Nephron (organoid): ENCODE measurements around the gene PIP5K1A.
"Not testable (repeated sequence)": the region's sequence is repeated elsewhere in the genome, so short reads cannot be mapped to it uniquely, and the experiment has no call there.

Experiments used
- H3K27ac Mint-ChIP-seq, 3 experiments: 2 replicates each; pipeline ENCODE4 v1.8.0; 2020; ENCODE audit warnings: mixed read lengths in 3 of 3, mild to moderate bottlenecking in 2 of 3, moderate library complexity in 1 of 3
- H3K27me3 Mint-ChIP-seq: 2 replicates; pipeline ENCODE4 v1.8.0; 2021; ENCODE audit warnings: low read depth, mild to moderate bottlenecking, moderate library complexity, mixed read lengths
- H3K36me3 Mint-ChIP-seq: 2 replicates; pipeline ENCODE4 v1.8.0; 2020; ENCODE audit warnings: low read depth, mixed read lengths
- H3K4me1 Mint-ChIP-seq: 2 replicates; pipeline ENCODE4 v1.8.0; 2020; ENCODE audit warnings: mixed read lengths
- H3K4me3 Mint-ChIP-seq, 3 experiments: 2 replicates each; pipeline ENCODE4 v1.8.0; 2020; ENCODE audit warnings: mild to moderate bottlenecking in 3 of 3, mixed read lengths in 3 of 3, moderate library complexity in 2 of 3
- H3K9me3 Mint-ChIP-seq: 2 replicates; pipeline ENCODE4 v1.8.0; 2020; ENCODE audit warnings: mixed read lengths
- CTCF ChIP-seq, 3 experiments: fragments of 200-600 bp; sonication (generic); IDR thresholded peaks; one replicate each; pipeline ENCODE4 v1.5.0; 2021; ENCODE audit warnings: antibody characterized with exemption in 3 of 3; ENCODE audit not compliant: unreplicated experiment in 3 of 3

The PIP5K1A gene

GRCh38 chr1:151187205-151187604, 11.1 kb upstream of the PIP5K1A start:
- no peak for TF ChIP-seq CTCF (IDR thresholded peaks at IDR 0.05; ENCODE audit: unreplicated experiment in 3 of 3)
- Mint-ChIP-seq H3K4me3 (peak overlapping the region in 2 of 3 experiments; percentile 30 to 45), H3K36me3 (peaks cover 43% of the 10 kb centered on the region), H3K4me1 (peaks cover 17% of the 10 kb centered on the region), H3K9me3 (no peaks in the 10 kb centered on the region), H3K27ac (no peak overlapping the region), H3K27me3 (peaks cover 3% of the 10 kb centered on the region)

GRCh38 chr1:151188667-151189066, 9.7 kb upstream of the PIP5K1A start:
- Mint-ChIP-seq H3K4me1 (peaks cover 17% of the 10 kb centered on the region), H3K4me3 (peak overlapping the region; percentile 96 to 100 (median 98)), H3K36me3 (peaks cover 31% of the 10 kb centered on the region), H3K27ac (peak overlapping the region; percentile 24 to 99 (median 95))
- not testable (repeated sequence) for H3K9me3 Mint-ChIP-seq, H3K27me3 Mint-ChIP-seq

- Mint-ChIP-seq H3K4me3 (peak within 1 kb of the TSS; percentile 96 to 100 (median 98)), H3K9me3 (no peaks in the 10 kb centered on the region), H3K4me1 (peaks cover 17% of the 10 kb centered on the region), H3K36me3 (peaks cover 19% of the 10 kb centered on the region), H3K27ac (peak within 1 kb of the TSS; percentile 95 to 99 (median 99)), H3K27me3 (peaks cover 7% of the 10 kb centered on the region)
- TF ChIP-seq CTCF (IDR thresholded peaks at IDR 0.05; ENCODE audit: unreplicated experiment in 3 of 3): no peak
These were observed 8.5 kb upstream of the PIP5K1A start, which contains the start of gene VPS72 for GRCh38 chr1:151189637-151190445. TSS of gene VPS72 (minus strand) at chr1:151190197. CDS start at chr1:151190121, 76 bp downstream.

GRCh38 chr1:151192047-151192446, 6.3 kb upstream of the PIP5K1A start:
- H3K36me3 Mint-ChIP-seq: peaks cover 2% of the 10 kb centered on the region
- peak overlapping the region in 2 of 3 experiments; percentile 43 to 45 for H3K4me3 Mint-ChIP-seq
- no peaks in the 10 kb centered on the region for H3K9me3 Mint-ChIP-seq
- peaks cover 7% of the 10 kb centered on the region for H3K27me3 Mint-ChIP-seq
- no peak for TF ChIP-seq CTCF (IDR thresholded peaks at IDR 0.05; ENCODE audit: unreplicated experiment in 3 of 3)
- no peak overlapping the region for H3K27ac Mint-ChIP-seq
- H3K4me1 Mint-ChIP-seq: peaks cover 22% of the 10 kb centered on the region

- Mint-ChIP-seq H3K27ac (no peak overlapping the region), H3K27me3 (peaks cover 8% of the 10 kb centered on the region), H3K4me3 (no peak overlapping the region), H3K36me3 (no peaks in the 10 kb centered on the region), H3K4me1 (peaks cover 21% of the 10 kb centered on the region), H3K9me3 (no peaks in the 10 kb centered on the region)
- no peak for TF ChIP-seq CTCF (IDR thresholded peaks at IDR 0.05; ENCODE audit: unreplicated experiment in 3 of 3)
These were observed 5.0 kb upstream of the PIP5K1A start for GRCh38 chr1:151193304-151193703.

GRCh38 chr1:151193856-151194255, 4.5 kb upstream of the PIP5K1A start:
- H3K27me3 Mint-ChIP-seq: peaks cover 11% of the 10 kb centered on the region
- H3K4me1 Mint-ChIP-seq: peaks cover 19% of the 10 kb centered on the region
- H3K4me3 Mint-ChIP-seq: peak overlapping the region in 2 of 3 experiments; percentile 20 to 38
- H3K36me3 Mint-ChIP-seq: no peaks in the 10 kb centered on the region
- H3K9me3 Mint-ChIP-seq: no peaks in the 10 kb centered on the region
- TF ChIP-seq CTCF (IDR thresholded peaks at IDR 0.05; ENCODE audit: unreplicated experiment in 3 of 3): no peak
- H3K27ac Mint-ChIP-seq: no peak overlapping the region

GRCh38 chr1:151194894-151195594, 3.3 kb upstream of the PIP5K1A start:
- H3K4me1 Mint-ChIP-seq: peaks cover 27% of the 10 kb centered on the region
- not testable (repeated sequence) for H3K9me3 Mint-ChIP-seq, H3K36me3 Mint-ChIP-seq, H3K27ac Mint-ChIP-seq, H3K4me3 Mint-ChIP-seq
- peaks cover 11% of the 10 kb centered on the region for H3K27me3 Mint-ChIP-seq
